SK-N-SH treated with all-trans-retinoic acid at 6 μM for 48 hours (cell line): ENCODE data around the gene SRGN.

Source experiments
- ATAC-seq: fragments of 200-7000 bp; cut with Tn5 transposase; 3 replicates; pipeline ENCODE4 v1.9.1; 2020; ENCODE audit warnings: mild to moderate bottlenecking, moderate library complexity
- ARNTL ChIP-seq: fragments of 450-650 bp; formaldehyde crosslinking; IDR thresholded peaks from 2 replicates; pipeline ENCODE4 v1.5.0; 2020; ENCODE audit warnings: low read depth, mild to moderate bottlenecking, moderate library complexity, borderline replicate concordance
- BACH2 ChIP-seq: fragments of 250-450 bp; sonication (Bioruptor Pico); IDR thresholded peaks from 2 replicates; pipeline ENCODE4 v1.9.0; 2021; ENCODE audit warnings: mild to moderate bottlenecking, borderline replicate concordance
- CSDC2 ChIP-seq: fragments of 250-450 bp; sonication (Bioruptor Pico); IDR thresholded peaks from 2 replicates; pipeline ENCODE4 v1.5.0; 2020; ENCODE audit warnings: mild to moderate bottlenecking, moderate library complexity
- ESRRG ChIP-seq: fragments of 250-450 bp; sonication (Bioruptor Pico); IDR thresholded peaks from 2 replicates; pipeline ENCODE4 v1.6.1; 2021; ENCODE audit warnings: mild to moderate bottlenecking
- GLIS3 ChIP-seq: fragments of 250-450 bp; sonication (Bioruptor Pico); IDR thresholded peaks from 2 replicates; pipeline ENCODE4 v1.5.0; 2020; ENCODE audit warnings: mild to moderate bottlenecking, moderate library complexity
- ISL1 ChIP-seq: fragments of 250-450 bp; sonication (Bioruptor Pico); IDR thresholded peaks from 2 replicates; pipeline ENCODE4 v2.1.2; 2022; ENCODE audit warnings: mild to moderate bottlenecking, moderate library complexity
- OSR1 ChIP-seq: fragments of 250-450 bp; sonication (Bioruptor Pico); IDR thresholded peaks from 2 replicates; pipeline ENCODE4 v1.8.0; 2022; ENCODE audit warnings: moderate library complexity, mild to moderate bottlenecking, inconsistent platforms
- PPARA ChIP-seq: fragments of 250-450 bp; sonication (Bioruptor Pico); IDR thresholded peaks from 2 replicates; pipeline ENCODE4 v1.5.0; 2020; ENCODE audit warnings: mild to moderate bottlenecking, borderline replicate concordance
- RARB ChIP-seq: fragments of 250-450 bp; sonication (Bioruptor Pico); IDR thresholded peaks from 2 replicates; pipeline ENCODE4 v1.8.0; 2021; ENCODE audit warnings: mild to moderate bottlenecking, moderate library complexity
- SNAI2 ChIP-seq: fragments of 250-450 bp; sonication (Bioruptor Pico); IDR thresholded peaks from 2 replicates; pipeline ENCODE4 v1.5.0; 2020; ENCODE audit warnings: mild to moderate bottlenecking, moderate library complexity
- TCF4 ChIP-seq: fragments of 250-450 bp; sonication (Bioruptor Pico); IDR thresholded peaks from 2 replicates; pipeline ENCODE4 v1.8.0; 2021; ENCODE audit warnings: mild to moderate bottlenecking, moderate library complexity, borderline replicate concordance
- TOX ChIP-seq: fragments of 250-450 bp; sonication (Bioruptor Pico); IDR thresholded peaks from 2 replicates; pipeline ENCODE4 v1.8.0; 2021; ENCODE audit warnings: mild to moderate bottlenecking, moderate library complexity, borderline replicate concordance
- ZC3H10 ChIP-seq: fragments of 250-450 bp; sonication (Bioruptor Pico); IDR thresholded peaks from 2 replicates; pipeline ENCODE4 v1.5.1; 2021; ENCODE audit warnings: mild to moderate bottlenecking, moderate library complexity
- ZFP3 ChIP-seq: fragments of 250-450 bp; sonication (Bioruptor Pico); IDR thresholded peaks from 2 replicates; pipeline ENCODE4 v1.5.0; 2020; ENCODE audit warnings: mild to moderate bottlenecking, moderate library complexity
- ZFP30 ChIP-seq: fragments of 450-650 bp; formaldehyde crosslinking; IDR thresholded peaks from 2 replicates; pipeline ENCODE4 v1.5.0; 2022; ENCODE audit warnings: mild to moderate bottlenecking, moderate library complexity
- ZNF565 ChIP-seq: fragments of 450-650 bp; formaldehyde crosslinking; conservative IDR thresholded peaks from 2 replicates; pipeline ENCODE4 v1.5.0; 2020; ENCODE audit warnings: low read depth, mild to moderate bottlenecking, moderate library complexity
- ZNF70 ChIP-seq: fragments of 450-650 bp; formaldehyde crosslinking; IDR thresholded peaks from 2 replicates; pipeline ENCODE4 v1.5.0; 2020; ENCODE audit warnings: mild to moderate bottlenecking, moderate library complexity
- ZNF8 ChIP-seq: fragments of 450-650 bp; formaldehyde crosslinking; IDR thresholded peaks from 2 replicates; pipeline ENCODE4 v1.5.0; 2020; ENCODE audit warnings: mild to moderate bottlenecking, moderate library complexity
- TF ChIP-seq, protein P1 (sequence below): fragments of 250-450 bp; sonication (Bioruptor Pico); IDR thresholded peaks from 2 replicates; pipeline ENCODE4 v1.8.0; 2021; ENCODE audit warnings: low read depth, mild to moderate bottlenecking, moderate library complexity, borderline replicate concordance
- TF ChIP-seq, protein P2 (sequence below): fragments of 250-450 bp; sonication (Bioruptor Pico); IDR thresholded peaks from 2 replicates; pipeline ENCODE4 v1.5.1; 2021; ENCODE audit warnings: mild to moderate bottlenecking, moderate library complexity
- TF ChIP-seq, protein P3 (sequence below): fragments of 250-450 bp; sonication (Bioruptor Pico); IDR thresholded peaks from 2 replicates; pipeline ENCODE4 v1.8.0; 2020; ENCODE audit warnings: mild to moderate bottlenecking, moderate library complexity, borderline replicate concordance
- TF ChIP-seq, protein P4 (sequence below): fragments of 250-450 bp; sonication (Bioruptor Pico); IDR thresholded peaks from 2 replicates; pipeline ENCODE4 v1.5.1; 2020; ENCODE audit warnings: low read depth, mild to moderate bottlenecking, moderate library complexity

Gene SRGN

DNA sequence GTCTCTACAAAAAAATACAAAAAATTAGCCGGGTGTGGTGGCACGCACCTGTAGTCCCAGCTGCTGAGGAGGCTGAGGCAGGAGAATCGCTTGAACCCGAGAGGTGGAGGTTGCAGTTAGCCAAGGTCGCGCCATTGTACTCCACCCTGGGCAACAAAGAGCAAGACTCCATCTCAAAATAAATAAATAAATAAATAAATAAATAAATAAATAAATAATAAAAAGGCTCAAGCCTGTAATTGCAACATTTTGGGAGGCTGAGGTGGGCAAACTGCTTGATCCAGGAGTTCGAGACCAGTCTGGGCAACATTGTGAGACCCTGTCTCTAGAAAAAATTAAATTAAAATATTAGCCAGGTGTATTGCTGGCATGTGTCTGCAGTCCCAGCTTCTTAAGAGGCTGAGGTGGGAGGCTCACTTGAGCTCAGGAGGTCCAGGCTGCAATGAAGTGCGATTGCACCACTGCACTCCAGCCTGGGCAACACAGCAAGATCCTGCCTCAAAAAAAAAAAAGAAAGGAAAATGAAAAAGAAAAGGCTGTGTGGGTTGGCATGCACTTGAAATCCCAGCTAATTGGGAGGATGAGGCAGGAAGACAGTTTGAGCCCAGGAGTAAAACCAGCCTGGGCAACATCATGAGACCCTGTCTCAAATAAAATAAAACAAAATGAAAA lies 27.6 kb upstream of the SRGN start:
- no peak for ATAC-seq
- TF ChIP-seq, protein P1, sequence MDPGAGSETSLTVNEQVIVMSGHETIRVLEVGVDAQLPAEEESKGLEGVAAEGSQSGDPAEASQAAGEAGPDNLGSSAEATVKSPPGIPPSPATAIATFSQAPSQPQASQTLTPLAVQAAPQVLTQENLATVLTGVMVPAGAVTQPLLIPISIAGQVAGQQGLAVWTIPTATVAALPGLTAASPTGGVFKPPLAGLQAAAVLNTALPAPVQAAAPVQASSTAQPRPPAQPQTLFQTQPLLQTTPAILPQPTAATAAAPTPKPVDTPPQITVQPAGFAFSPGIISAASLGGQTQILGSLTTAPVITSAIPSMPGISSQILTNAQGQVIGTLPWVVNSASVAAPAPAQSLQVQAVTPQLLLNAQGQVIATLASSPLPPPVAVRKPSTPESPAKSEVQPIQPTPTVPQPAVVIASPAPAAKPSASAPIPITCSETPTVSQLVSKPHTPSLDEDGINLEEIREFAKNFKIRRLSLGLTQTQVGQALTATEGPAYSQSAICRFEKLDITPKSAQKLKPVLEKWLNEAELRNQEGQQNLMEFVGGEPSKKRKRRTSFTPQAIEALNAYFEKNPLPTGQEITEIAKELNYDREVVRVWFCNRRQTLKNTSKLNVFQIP (CRISPR knock-in tag) = no peak
- no peak for TF ChIP-seq PPARA (CRISPR knock-in tag)

DNA sequence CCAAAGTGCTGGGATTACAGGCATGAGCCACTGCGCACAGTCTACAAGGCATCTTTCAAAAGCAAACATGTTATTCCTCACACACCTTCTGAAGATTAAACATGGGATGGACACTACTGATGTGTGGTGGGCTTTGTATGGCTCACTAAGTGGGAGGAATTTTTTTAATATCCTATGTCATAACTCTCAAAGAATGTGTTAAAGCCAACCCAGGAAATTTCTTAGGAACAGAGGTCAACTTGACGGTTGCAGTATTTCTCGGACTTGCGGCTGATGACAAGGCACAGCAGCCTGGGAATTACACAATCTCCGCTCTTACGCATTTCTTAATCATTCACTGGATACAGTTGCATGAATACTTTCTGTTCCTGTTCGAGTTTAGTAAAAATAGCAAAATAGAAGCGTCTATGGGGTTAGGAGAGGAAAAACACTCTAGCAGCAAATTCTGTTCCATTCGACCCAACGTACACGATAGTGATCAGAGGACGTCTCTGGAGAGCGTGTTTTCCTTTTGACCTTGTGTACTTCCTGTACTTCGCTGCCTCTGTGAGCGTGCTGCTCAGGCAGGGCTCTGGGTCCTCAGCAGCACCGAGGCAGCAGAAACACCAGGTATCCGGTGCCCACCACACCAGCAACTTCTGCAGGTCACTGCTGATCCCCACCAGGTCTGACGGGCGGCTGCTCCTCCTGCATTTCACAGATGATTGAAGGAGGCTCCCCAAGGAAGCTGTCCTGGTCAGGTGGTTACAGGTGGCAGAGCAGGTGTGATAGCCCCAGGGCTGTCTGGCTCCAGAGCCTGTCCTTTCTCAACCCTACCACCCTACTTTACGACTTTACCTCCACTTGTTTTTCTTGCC lies 26.4 kb upstream of the SRGN start:
- TF ChIP-seq ARNTL (CRISPR knock-in tag) = no peak
- TF ChIP-seq, protein P2, sequence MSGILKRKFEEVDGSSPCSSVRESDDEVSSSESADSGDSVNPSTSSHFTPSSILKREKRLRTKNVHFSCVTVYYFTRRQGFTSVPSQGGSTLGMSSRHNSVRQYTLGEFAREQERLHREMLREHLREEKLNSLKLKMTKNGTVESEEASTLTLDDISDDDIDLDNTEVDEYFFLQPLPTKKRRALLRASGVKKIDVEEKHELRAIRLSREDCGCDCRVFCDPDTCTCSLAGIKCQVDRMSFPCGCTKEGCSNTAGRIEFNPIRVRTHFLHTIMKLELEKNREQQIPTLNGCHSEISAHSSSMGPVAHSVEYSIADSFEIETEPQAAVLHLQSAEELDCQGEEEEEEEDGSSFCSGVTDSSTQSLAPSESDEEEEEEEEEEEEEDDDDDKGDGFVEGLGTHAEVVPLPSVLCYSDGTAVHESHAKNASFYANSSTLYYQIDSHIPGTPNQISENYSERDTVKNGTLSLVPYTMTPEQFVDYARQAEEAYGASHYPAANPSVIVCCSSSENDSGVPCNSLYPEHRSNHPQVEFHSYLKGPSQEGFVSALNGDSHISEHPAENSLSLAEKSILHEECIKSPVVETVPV (CRISPR knock-in tag) = no peak
- TF ChIP-seq, protein P1 (CRISPR knock-in tag) = no peak
- TF ChIP-seq TOX (CRISPR knock-in tag) = no peak
- TF ChIP-seq ISL1 (CRISPR knock-in tag) = no peak
- TF ChIP-seq PPARA (CRISPR knock-in tag) = no peak
- no peak for TF ChIP-seq ZC3H10 (CRISPR knock-in tag)
- TF ChIP-seq CSDC2 (CRISPR knock-in tag) = no peak
- no peak for TF ChIP-seq OSR1
- TF ChIP-seq ZFP30 (CRISPR knock-in tag) = no peak
- no peak for TF ChIP-seq GLIS3 (CRISPR knock-in tag)
- TF ChIP-seq BACH2 (CRISPR knock-in tag) = no peak
- TF ChIP-seq TCF4 (CRISPR knock-in tag) = no peak
- TF ChIP-seq, protein P3, sequence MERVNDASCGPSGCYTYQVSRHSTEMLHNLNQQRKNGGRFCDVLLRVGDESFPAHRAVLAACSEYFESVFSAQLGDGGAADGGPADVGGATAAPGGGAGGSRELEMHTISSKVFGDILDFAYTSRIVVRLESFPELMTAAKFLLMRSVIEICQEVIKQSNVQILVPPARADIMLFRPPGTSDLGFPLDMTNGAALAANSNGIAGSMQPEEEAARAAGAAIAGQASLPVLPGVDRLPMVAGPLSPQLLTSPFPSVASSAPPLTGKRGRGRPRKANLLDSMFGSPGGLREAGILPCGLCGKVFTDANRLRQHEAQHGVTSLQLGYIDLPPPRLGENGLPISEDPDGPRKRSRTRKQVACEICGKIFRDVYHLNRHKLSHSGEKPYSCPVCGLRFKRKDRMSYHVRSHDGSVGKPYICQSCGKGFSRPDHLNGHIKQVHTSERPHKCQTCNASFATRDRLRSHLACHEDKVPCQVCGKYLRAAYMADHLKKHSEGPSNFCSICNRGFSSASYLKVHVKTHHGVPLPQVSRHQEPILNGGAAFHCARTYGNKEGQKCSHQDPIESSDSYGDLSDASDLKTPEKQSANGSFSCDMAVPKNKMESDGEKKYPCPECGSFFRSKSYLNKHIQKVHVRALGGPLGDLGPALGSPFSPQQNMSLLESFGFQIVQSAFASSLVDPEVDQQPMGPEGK = no peak
- peak; percentile 67 for ATAC-seq

DNA sequence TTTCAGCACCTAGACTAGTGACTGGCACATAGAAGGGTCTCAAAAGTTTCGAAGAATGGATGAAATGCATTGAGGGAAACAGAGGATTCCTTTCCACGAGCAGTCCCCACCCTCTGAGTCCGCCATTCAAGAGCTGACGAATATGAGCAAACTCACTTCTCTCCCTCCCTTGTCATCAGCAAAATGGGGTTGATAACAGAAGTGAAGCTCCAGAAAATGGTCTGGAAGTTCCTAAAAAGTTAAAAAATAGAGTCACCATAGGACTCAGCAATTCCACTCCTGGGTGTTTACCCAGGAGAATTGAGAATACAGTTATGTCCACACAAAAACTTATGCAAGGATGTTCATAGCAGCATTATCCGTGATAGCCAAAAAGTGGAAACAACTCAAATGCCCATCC lies 25.0 kb upstream of the SRGN start:
- TF ChIP-seq ZFP30 (CRISPR knock-in tag) = no peak
- no peak for TF ChIP-seq OSR1
- no peak for TF ChIP-seq ESRRG (CRISPR knock-in tag)
- no peak for TF ChIP-seq ARNTL (CRISPR knock-in tag)
- TF ChIP-seq, protein P1 (CRISPR knock-in tag) = no peak
- TF ChIP-seq, protein P4, sequence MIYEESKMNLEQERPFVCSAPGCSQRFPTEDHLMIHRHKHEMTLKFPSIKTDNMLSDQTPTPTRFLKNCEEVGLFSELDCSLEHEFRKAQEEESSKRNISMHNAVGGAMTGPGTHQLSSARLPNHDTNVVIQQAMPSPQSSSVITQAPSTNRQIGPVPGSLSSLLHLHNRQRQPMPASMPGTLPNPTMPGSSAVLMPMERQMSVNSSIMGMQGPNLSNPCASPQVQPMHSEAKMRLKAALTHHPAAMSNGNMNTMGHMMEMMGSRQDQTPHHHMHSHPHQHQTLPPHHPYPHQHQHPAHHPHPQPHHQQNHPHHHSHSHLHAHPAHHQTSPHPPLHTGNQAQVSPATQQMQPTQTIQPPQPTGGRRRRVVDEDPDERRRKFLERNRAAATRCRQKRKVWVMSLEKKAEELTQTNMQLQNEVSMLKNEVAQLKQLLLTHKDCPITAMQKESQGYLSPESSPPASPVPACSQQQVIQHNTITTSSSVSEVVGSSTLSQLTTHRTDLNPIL (CRISPR knock-in tag) = no peak
- TF ChIP-seq TOX (CRISPR knock-in tag) = no peak
- no peak for TF ChIP-seq ZNF8 (CRISPR knock-in tag)
- TF ChIP-seq ZNF565 = no peak
- TF ChIP-seq, protein P3 = no peak
- TF ChIP-seq RARB = no peak
- TF ChIP-seq ZFP3 = no peak
- no peak for TF ChIP-seq CSDC2 (CRISPR knock-in tag)
- TF ChIP-seq SNAI2 (CRISPR knock-in tag) = no peak
- TF ChIP-seq ZNF70 (CRISPR knock-in tag) = no peak
- TF ChIP-seq, all 23 proteins: peak for 0
- ATAC-seq = no peak
